Glutamatergic neuron (in vitro differentiated cells): Measurements from ENCODE around the gene CAPRIN2. TPM values are rescaled to one million over a fixed set of nuclear protein-coding genes. Genes with fewer than 3 reads are reported as not detected.

Experiments
- DNase-seq: peaks from one replicate; pipeline ENCODE4 v3.0.0; 2022
- H3K27ac Mint-ChIP-seq: one replicate; pipeline ENCODE4 v1.8.0; 2020; ENCODE audit warnings: mild to moderate bottlenecking, mixed read lengths, inconsistent platforms; ENCODE audit not compliant: unreplicated experiment
- H3K27me3 Mint-ChIP-seq: one replicate; pipeline ENCODE4 v1.8.0; 2020; ENCODE audit warnings: mild to moderate bottlenecking, moderate library complexity, mixed read lengths, inconsistent platforms; ENCODE audit not compliant: unreplicated experiment
- H3K36me3 Mint-ChIP-seq: one replicate; pipeline ENCODE4 v1.8.0; 2020; ENCODE audit warnings: mild to moderate bottlenecking, mixed read lengths, inconsistent platforms; ENCODE audit not compliant: unreplicated experiment
- H3K4me1 Mint-ChIP-seq: one replicate; pipeline ENCODE4 v1.8.0; 2020; ENCODE audit warnings: mild to moderate bottlenecking, low read depth, mixed read lengths, inconsistent platforms; ENCODE audit not compliant: unreplicated experiment
- H3K4me3 Mint-ChIP-seq: one replicate; pipeline ENCODE4 v1.8.0; 2020; ENCODE audit warnings: mild to moderate bottlenecking, mixed read lengths, inconsistent platforms; ENCODE audit not compliant: unreplicated experiment
- H3K9me3 Mint-ChIP-seq: one replicate; pipeline ENCODE4 v1.8.0; 2020; ENCODE audit warnings: mild to moderate bottlenecking, moderate library complexity, mixed read lengths, inconsistent platforms; ENCODE audit not compliant: unreplicated experiment
- CTCF ChIP-seq: fragments of 200-600 bp; sonication (generic); IDR thresholded peaks from one replicate; pipeline ENCODE4 v1.5.0; 2021; ENCODE audit not compliant: partially characterized antibody, unreplicated experiment
- long read RNA-seq: library from polyadenylated mRNA; unstranded; transcript quantifications from one replicate; pipeline ENCODE4 v2.0.0, GENCODE V29; 2020; ENCODE audit not compliant: unreplicated experiment
- total RNA-seq: library from RNA; stranded (reverse); fragmentation: NEBNext Ultra II Directional; extraction: Animal tissue kit (Norgen Biotek cat#: 25700); gene quantifications from one replicate; pipeline ENCODE4 v1.2.1, GENCODE V29; 2021; ENCODE audit not compliant: unreplicated experiment

CAPRIN2 gene, protein sequence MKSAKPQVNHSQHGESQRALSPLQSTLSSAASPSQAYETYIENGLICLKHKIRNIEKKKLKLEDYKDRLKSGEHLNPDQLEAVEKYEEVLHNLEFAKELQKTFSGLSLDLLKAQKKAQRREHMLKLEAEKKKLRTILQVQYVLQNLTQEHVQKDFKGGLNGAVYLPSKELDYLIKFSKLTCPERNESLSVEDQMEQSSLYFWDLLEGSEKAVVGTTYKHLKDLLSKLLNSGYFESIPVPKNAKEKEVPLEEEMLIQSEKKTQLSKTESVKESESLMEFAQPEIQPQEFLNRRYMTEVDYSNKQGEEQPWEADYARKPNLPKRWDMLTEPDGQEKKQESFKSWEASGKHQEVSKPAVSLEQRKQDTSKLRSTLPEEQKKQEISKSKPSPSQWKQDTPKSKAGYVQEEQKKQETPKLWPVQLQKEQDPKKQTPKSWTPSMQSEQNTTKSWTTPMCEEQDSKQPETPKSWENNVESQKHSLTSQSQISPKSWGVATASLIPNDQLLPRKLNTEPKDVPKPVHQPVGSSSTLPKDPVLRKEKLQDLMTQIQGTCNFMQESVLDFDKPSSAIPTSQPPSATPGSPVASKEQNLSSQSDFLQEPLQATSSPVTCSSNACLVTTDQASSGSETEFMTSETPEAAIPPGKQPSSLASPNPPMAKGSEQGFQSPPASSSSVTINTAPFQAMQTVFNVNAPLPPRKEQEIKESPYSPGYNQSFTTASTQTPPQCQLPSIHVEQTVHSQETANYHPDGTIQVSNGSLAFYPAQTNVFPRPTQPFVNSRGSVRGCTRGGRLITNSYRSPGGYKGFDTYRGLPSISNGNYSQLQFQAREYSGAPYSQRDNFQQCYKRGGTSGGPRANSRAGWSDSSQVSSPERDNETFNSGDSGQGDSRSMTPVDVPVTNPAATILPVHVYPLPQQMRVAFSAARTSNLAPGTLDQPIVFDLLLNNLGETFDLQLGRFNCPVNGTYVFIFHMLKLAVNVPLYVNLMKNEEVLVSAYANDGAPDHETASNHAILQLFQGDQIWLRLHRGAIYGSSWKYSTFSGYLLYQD
- total RNA-seq: 36.5 TPM
- long read RNA-seq, partial matches to known transcripts: 1 of 1 reads
- long read RNA-seq, other reads (novel, unspliced or antisense): 0 of 1 reads

DNA sequence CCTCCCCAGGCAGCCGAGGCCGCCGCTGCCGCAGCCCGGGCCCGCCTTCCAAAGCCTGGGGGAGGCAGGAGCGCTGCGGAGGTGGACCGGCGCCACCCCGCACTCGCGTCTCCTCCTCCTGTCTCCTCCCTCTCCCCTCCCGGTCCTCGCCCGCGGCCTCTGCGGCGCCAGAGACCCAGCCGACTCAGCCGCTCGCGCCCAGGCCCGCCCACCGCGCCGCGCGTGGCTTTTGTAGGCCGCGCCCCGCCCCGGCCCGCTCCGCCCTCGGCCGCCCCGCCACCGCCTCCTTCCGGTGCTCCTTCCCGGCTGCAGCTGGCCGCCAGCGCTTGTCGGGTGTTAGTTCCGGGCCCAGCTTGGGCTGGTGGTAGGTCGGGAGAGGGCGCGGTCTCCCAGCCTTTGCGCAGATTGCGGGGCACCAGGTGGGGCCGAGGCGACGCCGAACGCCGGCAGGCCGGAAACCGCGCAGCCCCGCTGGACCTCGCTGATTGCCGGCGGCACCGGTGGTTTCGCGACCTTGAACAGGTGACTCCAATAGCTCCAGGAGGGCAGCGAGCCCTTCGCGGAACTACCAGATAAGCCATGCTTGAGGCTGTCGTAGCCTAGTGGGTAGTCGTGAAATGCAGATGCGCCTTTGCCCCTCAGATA, at the start of gene CAPRIN2:
TSS of gene CAPRIN2 (minus strand) at position 202 of the 645 bp plus-strand sequence. CDS start 1,431 bp downstream, outside the sequence.
- Mint-ChIP-seq H3K4me3 (peak within 1 kb of the TSS; percentile 93), H3K4me1 (peaks cover 8% of the 10 kb centered on the region), H3K27ac (peak within 1 kb of the TSS; percentile 88), H3K9me3 (peaks cover 11% of the 10 kb centered on the region), H3K36me3 (no peaks in the 10 kb centered on the region), H3K27me3 (peaks cover 3% of the 10 kb centered on the region)
- DNase-seq: peak; percentile 97
- TF ChIP-seq CTCF: no peak

GRCh38 chr12:30797689-30798088, 42.9 kb upstream of the CAPRIN2 start:
- no peak for DNase-seq
- no peaks in the 10 kb centered on the region for H3K9me3 Mint-ChIP-seq
- peaks cover 3% of the 10 kb centered on the region for H3K4me1 Mint-ChIP-seq
- no peak overlapping the region for H3K27ac Mint-ChIP-seq
- H3K4me3 Mint-ChIP-seq: peak overlapping the region; percentile 39
- peak; percentile 21 for TF ChIP-seq CTCF
- H3K36me3 Mint-ChIP-seq: peaks cover 3% of the 10 kb centered on the region
- peaks cover 11% of the 10 kb centered on the region for H3K27me3 Mint-ChIP-seq

DNA sequence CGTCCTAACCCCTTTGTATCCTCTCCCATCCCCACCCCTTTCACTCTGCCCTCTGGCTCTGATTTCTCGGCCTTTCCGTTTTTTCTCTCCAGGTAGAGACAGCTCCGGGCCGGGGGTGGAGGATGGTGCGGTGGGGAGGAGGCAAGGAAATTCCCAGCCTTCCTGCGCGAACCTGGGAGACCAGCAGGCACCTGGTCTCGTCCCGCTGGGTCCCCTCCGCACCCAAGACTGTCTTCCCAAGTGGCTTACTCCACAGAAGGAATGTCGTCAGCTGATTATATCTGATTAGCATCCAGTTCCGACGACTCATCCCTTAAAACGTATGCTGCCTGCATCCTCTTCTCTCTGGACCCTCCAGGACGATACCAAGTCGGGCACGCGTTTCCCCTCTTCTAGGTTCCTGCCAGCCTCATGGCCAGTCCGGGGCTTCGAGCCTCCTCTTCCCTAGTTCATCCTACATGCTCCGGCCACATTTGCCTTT, 42.2 kb upstream of the CAPRIN2 start:
- Mint-ChIP-seq H3K36me3 (peaks cover 3% of the 10 kb centered on the region), H3K9me3 (no peaks in the 10 kb centered on the region), H3K4me3 (peak overlapping the region; percentile 82), H3K4me1 (peaks cover 3% of the 10 kb centered on the region), H3K27me3 (peaks cover 11% of the 10 kb centered on the region), H3K27ac (no peak overlapping the region)
- DNase-seq: peak; percentile 26
- no peak for TF ChIP-seq CTCF

DNA sequence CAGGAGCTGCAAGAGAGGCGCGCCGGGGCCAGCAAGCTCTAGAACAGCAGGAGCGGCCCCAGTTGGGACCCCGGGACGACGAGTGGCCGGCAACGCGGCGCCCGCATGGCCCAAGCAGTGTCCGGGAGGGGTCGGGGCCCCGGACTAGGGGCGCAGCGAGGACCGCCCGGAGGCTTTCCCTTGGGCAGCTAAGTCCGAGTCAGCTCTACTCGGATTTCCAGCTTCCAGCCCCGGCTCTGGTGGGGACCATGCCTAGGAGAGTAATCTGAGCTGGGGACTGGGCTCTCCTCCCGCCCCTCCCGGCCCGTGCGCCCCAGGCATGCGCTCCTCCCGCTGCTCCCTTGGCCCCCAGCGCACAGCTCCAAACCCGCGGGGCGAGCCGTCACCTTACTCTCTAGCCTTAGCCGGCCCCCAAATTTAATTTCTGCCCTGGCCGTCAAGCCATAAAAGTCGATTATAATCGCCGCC, 41.6 kb upstream of the CAPRIN2 start:
- Mint-ChIP-seq H3K9me3 (no peaks in the 10 kb centered on the region), H3K27ac (no peak overlapping the region), H3K4me1 (peaks cover 3% of the 10 kb centered on the region), H3K36me3 (peaks cover 3% of the 10 kb centered on the region), H3K27me3 (peaks cover 11% of the 10 kb centered on the region), H3K4me3 (peak overlapping the region; percentile 84)
- no peak for DNase-seq
- TF ChIP-seq CTCF: no peak
